GM12878 (cell line): ENCODE measurements around the gene LTA. TPM values are rescaled to one million over a fixed set of nuclear protein-coding genes. Genes with fewer than 3 reads are reported as not detected.

Experiments
- BCL11A ChIP-seq: IDR thresholded peaks from 2 replicates; pipeline ENCODE4 v1.6.1; 2011; ENCODE audit warnings: low read depth, low read length
- DPF2 ChIP-seq: fragments of 450-650 bp; IDR thresholded peaks from 2 replicates; pipeline ENCODE4 v1.6.1; 2017; ENCODE audit warnings: mild to moderate bottlenecking
- EED ChIP-seq: sonication (generic); IDR thresholded peaks from 2 replicates; pipeline ENCODE4 v1.6.1; 2016; ENCODE audit warnings: antibody characterized with exemption, low read depth
- EZH2 ChIP-seq: IDR thresholded peaks from 2 replicates; pipeline ENCODE4 v1.6.1; 2012; ENCODE audit warnings: low read depth, mild to moderate bottlenecking, control low read depth, inconsistent platforms, low read length, borderline replicate concordance; ENCODE audit not compliant: control insufficient read depth
- HDAC6 ChIP-seq: fragments of 200-600 bp; sonication (generic); IDR thresholded peaks from one replicate; pipeline ENCODE4 v1.8.0; 2017; ENCODE audit warnings: antibody characterized with exemption; ENCODE audit not compliant: unreplicated experiment
- IKZF2 ChIP-seq, 2 experiments: fragments of 450-650 bp; IDR thresholded peaks; 2 replicates each; pipeline ENCODE4 v1.6.1; 2017; ENCODE audit warnings: mild to moderate bottlenecking in 2 of 2, moderate library complexity in 2 of 2
- RAD51 ChIP-seq: fragments of 450-650 bp; IDR thresholded peaks from 2 replicates; pipeline ENCODE4 v1.6.1; 2016; ENCODE audit warnings: moderate library complexity, mild to moderate bottlenecking, inconsistent platforms
- SIN3A ChIP-seq: IDR thresholded peaks from 2 replicates; pipeline ENCODE4 v1.6.1; 2012; ENCODE audit warnings: low read depth, low read length, improper control_type of control experiment
- SREBF2 ChIP-seq: IDR thresholded peaks from 2 replicates; pipeline ENCODE4 v1.6.1; 2012; ENCODE audit warnings: mild to moderate bottlenecking, low read length
- YY1 ChIP-seq: IDR thresholded peaks from 2 replicates; pipeline ENCODE4 v1.6.1; 2011; ENCODE audit warnings: low read depth, mild to moderate bottlenecking, low read length
- ZNF384 ChIP-seq: IDR thresholded peaks from 2 replicates; pipeline ENCODE4 v1.6.1; 2012; ENCODE audit warnings: low read depth, mild to moderate bottlenecking, low read length, improper control_type of control experiment, borderline replicate concordance
- polyA plus RNA-seq, 11 experiments: library from polyadenylated mRNA; depleted of rRNA in 4 of 11; unstranded in 6 of 11; stranded (reverse) in 5 of 11; fragments of >200 nt; fragmentation: Nextera tagmentation in 4 of 11; fragmentation: Illumina TruSeq in 1 of 11; extraction: Ambion mirVana in 4 of 11; extraction: Trizol in 1 of 11; gene quantifications; 1 replicate in 1 of 11; 2 replicates in 10 of 11; pipeline versions ENCODE4 v1.2.1 to v1.2.3, GENCODE V29; 2011 to 2016; ENCODE audit warnings: inconsistent platforms in 2 of 11, missing spikeins in 2 of 11, low read depth in 1 of 11
- total RNA-seq, 4 experiments: library from RNA; depleted of rRNA in 3 of 4; stranded (reverse); fragments of >200 nt in 3 of 4; fragmentation: Illumina TruSeq in 1 of 4; extraction: Trizol in 1 of 4; gene quantifications; 2 replicates each; pipeline versions ENCODE4 v1.2.1 to v1.2.3, GENCODE V29; 2013 to 2021
- TF ChIP-seq, protein P1 (sequence below): fragments of 450-650 bp; IDR thresholded peaks from 2 replicates; pipeline ENCODE4 v1.6.1; 2018; ENCODE audit warnings: borderline replicate concordance, mild to moderate bottlenecking; ENCODE audit not compliant: partially characterized antibody
- TF ChIP-seq, protein P2 (sequence below): IDR thresholded peaks from 2 replicates; pipeline ENCODE4 v1.6.1; 2012; ENCODE audit warnings: low read depth, low read length, improper control_type of control experiment
- TF ChIP-seq, protein P3 (sequence below): IDR thresholded peaks from 2 replicates; pipeline ENCODE4 v1.6.1; 2011; ENCODE audit warnings: mild to moderate bottlenecking, low read depth, low read length, moderate library complexity; ENCODE audit not compliant: insufficient replicate concordance
- TF ChIP-seq, protein P4 (sequence below): fragments of 450-650 bp; formaldehyde crosslinking; IDR thresholded peaks from 2 replicates; pipeline ENCODE4 v1.5.0; 2022; ENCODE audit warnings: mild to moderate bottlenecking, missing genetic modification characterization
- TF ChIP-seq, protein P5 (sequence below): fragments of 450-650 bp; IDR thresholded peaks from 2 replicates; pipeline ENCODE4 v1.6.1; 2017; ENCODE audit warnings: mild to moderate bottlenecking
- TF ChIP-seq, protein P6 (sequence below): IDR thresholded peaks from 2 replicates; pipeline ENCODE4 v1.6.1; 2011; ENCODE audit warnings: low read depth, mild to moderate bottlenecking, low read length, moderate library complexity, borderline replicate concordance; ENCODE audit errors: extremely low read depth
- TF ChIP-seq, protein P7 (sequence below): fragments of 450-650 bp; IDR thresholded peaks from 2 replicates; pipeline ENCODE4 v1.6.1; 2017; ENCODE audit warnings: low read depth, mild to moderate bottlenecking, moderate library complexity

The LTA gene
- total and polyA plus RNA-seq, 10 of the 15 experiments (the other 5 are each of a cell fraction or from before 2014, with no cell fraction given) = 27.5 to 100 (median 75.1) TPM

DNA sequence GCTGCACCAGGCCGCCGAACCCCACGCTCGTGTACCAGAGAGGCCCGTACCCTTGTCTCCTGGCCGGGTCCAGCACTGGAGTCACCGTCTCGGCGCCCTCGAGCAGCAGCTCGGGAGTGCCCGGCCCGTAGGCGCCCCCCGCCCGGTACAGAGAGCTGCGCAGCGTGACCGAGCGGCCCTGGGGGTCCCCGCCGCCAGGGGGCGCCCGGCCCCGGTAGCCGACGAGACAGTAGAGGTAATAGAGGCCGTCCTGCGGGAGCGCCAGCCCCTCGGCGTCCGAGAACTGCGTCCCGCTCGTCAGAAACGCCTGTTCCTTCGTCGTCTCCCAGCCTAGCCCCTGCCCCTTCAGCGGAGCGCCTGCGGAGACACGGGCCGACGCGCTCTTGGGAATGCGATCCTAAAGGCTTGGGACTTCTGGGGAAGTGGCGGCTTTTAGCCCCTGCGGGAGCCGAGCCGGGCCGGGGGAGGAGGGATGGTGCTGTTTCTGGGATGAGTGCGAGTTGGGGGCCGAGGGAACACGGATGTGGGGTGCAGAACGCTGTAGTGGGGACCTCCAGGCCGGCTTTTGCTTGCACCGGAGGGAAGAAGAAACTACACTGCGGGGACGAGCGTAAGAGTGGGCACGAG is 8.8 kb downstream of the LTA start (continued):
- TF ChIP-seq, protein P1, sequence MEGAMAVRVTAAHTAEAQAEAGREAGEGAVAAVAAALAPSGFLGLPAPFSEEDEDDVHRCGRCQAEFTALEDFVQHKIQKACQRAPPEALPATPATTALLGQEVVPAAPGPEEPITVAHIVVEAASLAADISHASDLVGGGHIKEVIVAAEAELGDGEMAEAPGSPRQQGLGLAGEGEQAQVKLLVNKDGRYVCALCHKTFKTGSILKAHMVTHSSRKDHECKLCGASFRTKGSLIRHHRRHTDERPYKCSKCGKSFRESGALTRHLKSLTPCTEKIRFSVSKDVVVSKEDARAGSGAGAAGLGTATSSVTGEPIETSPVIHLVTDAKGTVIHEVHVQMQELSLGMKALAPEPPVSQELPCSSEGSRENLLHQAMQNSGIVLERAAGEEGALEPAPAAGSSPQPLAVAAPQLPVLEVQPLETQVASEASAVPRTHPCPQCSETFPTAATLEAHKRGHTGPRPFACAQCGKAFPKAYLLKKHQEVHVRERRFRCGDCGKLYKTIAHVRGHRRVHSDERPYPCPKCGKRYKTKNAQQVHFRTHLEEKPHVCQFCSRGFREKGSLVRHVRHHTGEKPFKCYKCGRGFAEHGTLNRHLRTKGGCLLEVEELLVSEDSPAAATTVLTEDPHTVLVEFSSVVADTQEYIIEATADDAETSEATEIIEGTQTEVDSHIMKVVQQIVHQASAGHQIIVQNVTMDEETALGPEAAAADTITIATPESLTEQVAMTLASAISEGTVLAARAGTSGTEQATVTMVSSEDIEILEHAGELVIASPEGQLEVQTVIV = no peak
- TF ChIP-seq RAD51 (no peak), SIN3A (no peak), YY1 (peak; percentile 86), DPF2 (peak; percentile 72), SREBF2 (no peak), BCL11A (0 out of 2 replicates have a peak, but pooled peaks have one; percentile 25), IKZF2 (IDR thresholded peaks at IDR 0.05) (peak; percentile 51 to 74; a peak in 3 of 4 replicates), EZH2 (no peak), HDAC6 (no peak), EED (peak; percentile 51), ZNF384 (0 out of 2 replicates have a peak, but pooled peaks have one; percentile 17)
- TF ChIP-seq, protein P2, sequence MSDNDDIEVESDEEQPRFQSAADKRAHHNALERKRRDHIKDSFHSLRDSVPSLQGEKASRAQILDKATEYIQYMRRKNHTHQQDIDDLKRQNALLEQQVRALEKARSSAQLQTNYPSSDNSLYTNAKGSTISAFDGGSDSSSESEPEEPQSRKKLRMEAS = no peak
- TF ChIP-seq, protein P3, sequence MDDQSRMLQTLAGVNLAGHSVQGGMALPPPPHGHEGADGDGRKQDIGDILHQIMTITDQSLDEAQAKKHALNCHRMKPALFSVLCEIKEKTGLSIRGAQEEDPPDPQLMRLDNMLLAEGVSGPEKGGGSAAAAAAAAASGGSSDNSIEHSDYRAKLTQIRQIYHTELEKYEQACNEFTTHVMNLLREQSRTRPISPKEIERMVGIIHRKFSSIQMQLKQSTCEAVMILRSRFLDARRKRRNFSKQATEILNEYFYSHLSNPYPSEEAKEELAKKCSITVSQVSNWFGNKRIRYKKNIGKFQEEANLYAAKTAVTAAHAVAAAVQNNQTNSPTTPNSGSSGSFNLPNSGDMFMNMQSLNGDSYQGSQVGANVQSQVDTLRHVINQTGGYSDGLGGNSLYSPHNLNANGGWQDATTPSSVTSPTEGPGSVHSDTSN = no peak
- TF ChIP-seq, protein P4, sequence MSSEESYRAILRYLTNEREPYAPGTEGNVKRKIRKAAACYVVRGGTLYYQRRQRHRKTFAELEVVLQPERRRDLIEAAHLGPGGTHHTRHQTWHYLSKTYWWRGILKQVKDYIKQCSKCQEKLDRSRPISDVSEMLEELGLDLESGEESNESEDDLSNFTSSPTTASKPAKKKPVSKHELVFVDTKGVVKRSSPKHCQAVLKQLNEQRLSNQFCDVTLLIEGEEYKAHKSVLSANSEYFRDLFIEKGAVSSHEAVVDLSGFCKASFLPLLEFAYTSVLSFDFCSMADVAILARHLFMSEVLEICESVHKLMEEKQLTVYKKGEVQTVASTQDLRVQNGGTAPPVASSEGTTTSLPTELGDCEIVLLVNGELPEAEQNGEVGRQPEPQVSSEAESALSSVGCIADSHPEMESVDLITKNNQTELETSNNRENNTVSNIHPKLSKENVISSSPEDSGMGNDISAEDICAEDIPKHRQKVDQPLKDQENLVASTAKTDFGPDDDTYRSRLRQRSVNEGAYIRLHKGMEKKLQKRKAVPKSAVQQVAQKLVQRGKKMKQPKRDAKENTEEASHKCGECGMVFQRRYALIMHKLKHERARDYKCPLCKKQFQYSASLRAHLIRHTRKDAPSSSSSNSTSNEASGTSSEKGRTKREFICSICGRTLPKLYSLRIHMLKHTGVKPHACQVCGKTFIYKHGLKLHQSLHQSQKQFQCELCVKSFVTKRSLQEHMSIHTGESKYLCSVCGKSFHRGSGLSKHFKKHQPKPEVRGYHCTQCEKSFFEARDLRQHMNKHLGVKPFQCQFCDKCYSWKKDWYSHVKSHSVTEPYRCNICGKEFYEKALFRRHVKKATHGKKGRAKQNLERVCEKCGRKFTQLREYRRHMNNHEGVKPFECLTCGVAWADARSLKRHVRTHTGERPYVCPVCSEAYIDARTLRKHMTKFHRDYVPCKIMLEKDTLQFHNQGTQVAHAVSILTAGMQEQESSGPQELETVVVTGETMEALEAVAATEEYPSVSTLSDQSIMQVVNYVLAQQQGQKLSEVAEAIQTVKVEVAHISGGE = no peak
- TF ChIP-seq, protein P5, sequence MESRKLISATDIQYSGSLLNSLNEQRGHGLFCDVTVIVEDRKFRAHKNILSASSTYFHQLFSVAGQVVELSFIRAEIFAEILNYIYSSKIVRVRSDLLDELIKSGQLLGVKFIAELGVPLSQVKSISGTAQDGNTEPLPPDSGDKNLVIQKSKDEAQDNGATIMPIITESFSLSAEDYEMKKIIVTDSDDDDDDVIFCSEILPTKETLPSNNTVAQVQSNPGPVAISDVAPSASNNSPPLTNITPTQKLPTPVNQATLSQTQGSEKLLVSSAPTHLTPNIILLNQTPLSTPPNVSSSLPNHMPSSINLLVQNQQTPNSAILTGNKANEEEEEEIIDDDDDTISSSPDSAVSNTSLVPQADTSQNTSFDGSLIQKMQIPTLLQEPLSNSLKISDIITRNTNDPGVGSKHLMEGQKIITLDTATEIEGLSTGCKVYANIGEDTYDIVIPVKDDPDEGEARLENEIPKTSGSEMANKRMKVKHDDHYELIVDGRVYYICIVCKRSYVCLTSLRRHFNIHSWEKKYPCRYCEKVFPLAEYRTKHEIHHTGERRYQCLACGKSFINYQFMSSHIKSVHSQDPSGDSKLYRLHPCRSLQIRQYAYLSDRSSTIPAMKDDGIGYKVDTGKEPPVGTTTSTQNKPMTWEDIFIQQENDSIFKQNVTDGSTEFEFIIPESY = no peak
- TF ChIP-seq, protein P6, sequence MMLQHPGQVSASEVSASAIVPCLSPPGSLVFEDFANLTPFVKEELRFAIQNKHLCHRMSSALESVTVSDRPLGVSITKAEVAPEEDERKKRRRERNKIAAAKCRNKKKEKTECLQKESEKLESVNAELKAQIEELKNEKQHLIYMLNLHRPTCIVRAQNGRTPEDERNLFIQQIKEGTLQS = no peak
- TF ChIP-seq, protein P7, sequence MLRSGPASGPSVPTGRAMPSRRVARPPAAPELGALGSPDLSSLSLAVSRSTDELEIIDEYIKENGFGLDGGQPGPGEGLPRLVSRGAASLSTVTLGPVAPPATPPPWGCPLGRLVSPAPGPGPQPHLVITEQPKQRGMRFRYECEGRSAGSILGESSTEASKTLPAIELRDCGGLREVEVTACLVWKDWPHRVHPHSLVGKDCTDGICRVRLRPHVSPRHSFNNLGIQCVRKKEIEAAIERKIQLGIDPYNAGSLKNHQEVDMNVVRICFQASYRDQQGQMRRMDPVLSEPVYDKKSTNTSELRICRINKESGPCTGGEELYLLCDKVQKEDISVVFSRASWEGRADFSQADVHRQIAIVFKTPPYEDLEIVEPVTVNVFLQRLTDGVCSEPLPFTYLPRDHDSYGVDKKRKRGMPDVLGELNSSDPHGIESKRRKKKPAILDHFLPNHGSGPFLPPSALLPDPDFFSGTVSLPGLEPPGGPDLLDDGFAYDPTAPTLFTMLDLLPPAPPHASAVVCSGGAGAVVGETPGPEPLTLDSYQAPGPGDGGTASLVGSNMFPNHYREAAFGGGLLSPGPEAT = peak; percentile 60; the same call in 1 of the 2 replicates
